A549 treated with RU486 at 1 μM for 4 hours (cell line): ENCODE results near the gene RNF224. TPM values are rescaled to one million over a fixed set of nuclear protein-coding genes. Genes with fewer than 3 reads are reported as not detected.

Experiments
- total RNA-seq: library from RNA; stranded (reverse); fragments of 200-300 nt; extraction: Qiagen RNA extraction; gene quantifications from 5 replicates; pipeline ENCODE4 v1.2.3, GENCODE V29; 2022; ENCODE audit warnings: low read depth

The RNF224 gene
- total RNA-seq, 1 experiment from 2014 or later, result 0.23 TPM

Other genes starting within 250 kb of the RNF224 start
- 0.25 to 0.76 TPM (median 0.59 TPM) in 3 of 5 replicates, not detected in the others for gene PTGDS, start 250.0 kb upstream of the RNF224 start, total RNA-seq
- gene LCNL1, start 244.5 kb upstream of the RNF224 start, total RNA-seq, result not detected in 5 replicates
- gene PAXX, start 235.1 kb upstream of the RNF224 start, total RNA-seq, result 42.1 to 79.2 TPM (median 76.4 TPM) in 5 replicates
- 2.0 to 3.7 TPM (median 3.4 TPM) in 5 replicates for gene CLIC3, start 230.9 kb upstream of the RNF224 start, total RNA-seq
- 18.6 to 29.0 TPM (median 26.5 TPM) in 5 replicates for gene ABCA2, start 199.3 kb upstream of the RNF224 start, total RNA-seq
- 0.07 to 0.09 TPM (median 0.08 TPM) in 3 of 5 replicates, not detected in the others for gene FUT7, start 195.4 kb upstream of the RNF224 start, total RNA-seq
- 37.1 to 85.1 TPM (median 73.1 TPM) in 5 replicates for gene NPDC1, start 181.3 kb upstream of the RNF224 start, total RNA-seq
- gene ENTPD2, start 173.4 kb upstream of the RNF224 start, total RNA-seq, result 0.31 to 1.1 TPM (median 0.91 TPM) in 5 replicates
- gene SAPCD2, start 156.9 kb upstream of the RNF224 start, total RNA-seq, result 14.0 to 28.0 TPM (median 25.8 TPM) in 5 replicates
- 9.3 to 14.6 TPM (median 11.2 TPM) in 5 replicates for gene UAP1L1, start 150.0 kb upstream of the RNF224 start, total RNA-seq
- gene MAN1B1, start 140.5 kb upstream of the RNF224 start, total RNA-seq, result 42.0 to 52.8 TPM (median 50.3 TPM) in 5 replicates
- gene DPP7, start 112.8 kb upstream of the RNF224 start, total RNA-seq, result 71.8 to 128 TPM (median 111 TPM) in 5 replicates
- gene GRIN1, start 88.3 kb upstream of the RNF224 start, total RNA-seq, result 0.26 to 0.78 TPM (median 0.52 TPM) in 5 replicates
- gene LRRC26, start 57.5 kb upstream of the RNF224 start, total RNA-seq, result 0.50 to 1.9 TPM (median 1.9 TPM) in 5 replicates
- not detected in 5 replicates for gene TMEM210, start 55.4 kb upstream of the RNF224 start, total RNA-seq
- gene ANAPC2, start 38.9 kb upstream of the RNF224 start, total RNA-seq, result 21.7 to 38.1 TPM (median 33.0 TPM) in 5 replicates
- gene SSNA1, start 38.8 kb upstream of the RNF224 start, total RNA-seq, result 103 to 153 TPM (median 139 TPM) in 5 replicates
- 5.1 to 10.4 TPM (median 8.8 TPM) in 5 replicates for gene TPRN, start 26.8 kb upstream of the RNF224 start, total RNA-seq
- gene TMEM203, start 21.9 kb upstream of the RNF224 start, total RNA-seq, result 33.4 to 46.5 TPM (median 43.2 TPM) in 5 replicates
- gene NDOR1, start 21.8 kb upstream of the RNF224 start, total RNA-seq, result 10.9 to 18.5 TPM (median 16.3 TPM) in 5 replicates
- 1.1 to 2.2 TPM (median 2.0 TPM) in 5 replicates for gene RNF208, start 5.3 kb upstream of the RNF224 start, total RNA-seq
- 2.7 to 4.3 TPM (median 4.1 TPM) in 5 replicates for gene CYSRT1, start 2.3 kb upstream of the RNF224 start, total RNA-seq
- gene SLC34A3, start 3.4 kb downstream of the RNF224 start, total RNA-seq, result 0.07 to 0.08 TPM (median 0.07 TPM) in 3 of 5 replicates, not detected in the others
- 579 to 790 TPM (median 733 TPM) in 5 replicates for gene TUBB4B, start 13.8 kb downstream of the RNF224 start, total RNA-seq
- gene STPG3, start 23.8 kb downstream of the RNF224 start, total RNA-seq, result not detected in 5 replicates
- 41.2 to 58.1 TPM (median 53.4 TPM) in 5 replicates for gene NELFB, start 27.8 kb downstream of the RNF224 start, total RNA-seq
- 18.6 to 30.7 TPM (median 27.4 TPM) in 5 replicates for gene TOR4A, start 50.2 kb downstream of the RNF224 start, total RNA-seq
- gene NRARP, start 74.8 kb downstream of the RNF224 start, total RNA-seq, result 3.9 to 9.5 TPM (median 7.7 TPM) in 5 replicates
- gene EXD3, start 195.7 kb downstream of the RNF224 start, total RNA-seq, result 4.0 to 7.3 TPM (median 5.5 TPM) in 5 replicates
- gene NOXA1, start 195.9 kb downstream of the RNF224 start, total RNA-seq, result 1.1 to 2.4 TPM (median 1.7 TPM) in 5 replicates
- gene ENTPD8, start 213.9 kb downstream of the RNF224 start, total RNA-seq, result 0.15 to 0.31 TPM (median 0.20 TPM) in 5 replicates
- gene NSMF, start 231.8 kb downstream of the RNF224 start, total RNA-seq, result 29.6 to 45.5 TPM (median 40.6 TPM) in 5 replicates